GOT3 (cell line): ENCODE results near the gene THSD7A.

Source experiments
- DNase-seq: peaks from one replicate; lab custom pipeline; 2025; ENCODE audit warnings: mixed read lengths; lab: John Stamatoyannopoulos, UW

THSD7A gene

DNA sequence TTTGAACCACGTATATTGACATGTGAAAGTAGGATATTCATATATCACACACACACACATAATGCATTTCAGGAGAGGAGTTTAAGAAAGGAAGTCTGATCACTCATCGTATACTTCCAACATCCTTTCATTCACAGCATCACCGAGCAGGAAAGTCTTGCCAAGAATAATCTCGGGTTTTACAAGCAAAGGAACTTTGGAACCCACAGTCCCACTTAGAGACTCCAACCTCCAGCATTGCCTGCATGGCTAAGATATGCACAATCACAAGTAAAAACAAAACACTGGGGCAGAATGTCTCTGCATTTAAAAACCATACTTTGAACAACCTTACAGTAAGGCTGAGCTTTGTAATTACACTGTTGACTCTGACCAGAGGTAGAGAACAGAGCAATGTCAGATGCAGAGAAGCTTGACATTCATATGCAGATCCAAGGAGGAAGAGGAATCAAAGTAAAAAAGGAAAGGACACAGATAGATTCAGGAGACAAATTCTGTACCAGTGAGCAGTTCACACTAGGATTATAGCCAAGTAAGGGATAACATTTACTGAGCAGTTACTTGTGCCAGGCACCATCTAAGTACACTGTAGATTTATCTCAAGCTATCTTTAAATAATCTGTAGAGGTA lies 14.8 kb downstream of the THSD7A start:
- DNase-seq = no peak

DNA sequence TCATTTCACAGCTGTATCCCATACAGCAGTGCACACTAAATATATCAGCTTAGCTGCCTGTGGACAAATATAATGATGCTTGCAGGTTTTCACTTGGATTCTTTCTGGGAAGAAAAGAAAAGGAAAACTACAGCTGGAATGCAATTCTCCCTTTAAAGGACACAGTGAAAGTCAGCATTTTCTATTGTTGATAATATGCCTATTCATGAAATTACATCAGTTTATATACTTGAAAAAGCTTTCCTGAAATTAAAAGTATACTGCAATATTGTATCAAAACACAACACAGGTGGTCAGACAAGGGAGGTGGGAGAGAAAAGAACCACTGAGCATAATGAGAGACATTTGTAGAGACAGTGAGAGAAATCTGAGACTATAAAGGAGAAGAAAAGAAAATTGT lies 20.3 kb downstream of the THSD7A start:
- no peak for DNase-seq

DNA sequence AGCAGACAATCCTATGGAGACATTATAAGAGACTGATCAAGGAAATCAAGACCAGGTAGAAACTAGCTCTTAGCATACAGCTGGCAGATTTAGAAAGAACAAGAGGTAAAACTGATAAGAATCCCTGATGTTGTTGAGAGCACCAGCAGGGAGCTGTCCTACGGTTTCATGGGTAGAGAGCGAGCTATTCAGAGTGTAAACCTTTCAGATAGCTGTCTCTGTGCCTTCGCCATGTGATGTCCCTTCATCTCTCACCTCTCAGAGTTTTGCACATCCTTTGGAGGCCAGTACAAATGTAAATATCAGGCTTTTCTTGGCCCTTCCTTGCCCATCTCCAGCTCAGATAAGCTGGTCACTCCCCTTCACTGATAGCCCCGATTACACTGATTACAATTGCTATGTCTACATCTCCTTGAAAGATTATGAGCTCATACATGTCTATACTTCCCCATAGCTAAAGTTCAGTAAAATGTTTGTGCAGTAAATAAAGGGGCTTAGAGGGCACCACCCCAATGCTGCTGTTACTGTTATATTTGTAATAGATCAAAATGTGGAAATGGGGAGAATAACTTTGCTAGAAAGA lies 21.9 kb downstream of the THSD7A start:
- DNase-seq = no peak

DNA sequence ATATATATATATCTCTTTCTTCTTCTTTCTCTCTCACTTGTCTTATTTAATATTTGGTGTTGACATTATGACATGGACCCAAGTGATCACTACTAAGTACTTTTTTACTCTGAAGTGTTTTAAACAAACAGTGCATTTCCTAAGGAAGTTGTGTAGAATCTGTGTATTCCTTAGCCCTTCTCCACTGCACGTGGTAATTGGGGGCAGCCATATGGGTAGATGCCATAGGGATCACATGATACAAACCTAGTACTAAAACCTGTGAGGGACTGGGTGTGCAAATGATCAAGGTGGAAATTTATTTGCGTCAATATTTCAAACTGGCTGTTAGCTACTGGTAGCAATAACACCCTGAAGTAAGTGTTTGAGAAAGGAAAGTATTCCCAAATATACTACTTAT lies 25.0 kb downstream of the THSD7A start:
- no peak for DNase-seq

DNA sequence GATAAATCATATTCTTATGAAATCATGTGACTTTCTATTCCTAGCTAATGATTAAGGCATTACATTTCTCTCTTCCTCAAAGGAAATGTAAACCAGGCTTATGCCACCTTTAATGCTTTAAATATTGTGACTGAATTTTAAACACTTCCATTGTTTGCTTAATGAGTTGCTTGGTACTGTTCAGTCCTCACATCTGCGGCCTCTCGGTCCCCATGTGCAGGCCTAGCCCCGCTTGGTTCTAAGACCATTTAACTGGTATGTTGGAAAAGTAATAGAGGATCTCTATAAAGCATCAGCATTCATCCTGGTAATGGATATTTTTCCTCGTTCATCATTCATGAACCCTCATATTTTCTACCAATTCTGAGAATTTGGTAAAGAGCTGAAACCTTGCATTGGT lies 27.4 kb downstream of the THSD7A start:
- DNase-seq = no peak

DNA sequence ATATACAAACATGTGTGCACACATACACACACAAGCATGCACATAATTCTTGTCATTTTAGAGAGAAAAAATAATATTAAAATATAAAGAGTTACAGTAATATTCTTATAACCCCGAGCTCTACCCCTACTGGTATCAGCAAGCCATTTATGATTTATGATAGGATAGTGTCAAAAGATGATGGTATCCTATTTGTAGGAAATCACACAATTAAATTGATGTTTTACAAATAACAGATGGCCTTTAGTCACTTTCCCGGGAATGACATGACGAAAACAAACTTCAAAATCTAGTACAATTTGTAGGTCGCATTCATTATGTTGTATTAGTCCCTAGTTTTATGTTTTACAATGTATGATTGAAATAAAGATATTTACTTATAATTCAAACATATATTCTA lies 36.8 kb downstream of the THSD7A start:
- DNase-seq = no peak

DNA sequence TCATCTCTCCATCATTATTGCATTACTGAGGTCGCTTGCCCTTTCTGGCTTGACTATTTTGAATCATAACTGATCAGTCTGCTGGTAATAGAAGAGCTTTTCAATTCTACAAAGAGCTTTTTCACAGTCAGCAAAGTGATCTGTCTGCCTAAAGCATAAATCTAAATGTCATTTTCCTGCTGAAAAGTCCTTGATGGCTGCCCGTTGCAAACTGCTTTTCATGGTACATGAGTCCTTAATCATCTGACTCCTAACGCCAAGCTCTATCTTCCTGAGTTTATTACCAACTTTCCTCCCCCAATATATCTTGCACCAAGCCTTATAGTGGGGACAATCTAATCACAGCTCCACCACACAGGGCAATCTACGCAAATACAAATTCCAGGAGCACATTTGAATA lies 39.8 kb downstream of the THSD7A start:
- no peak for DNase-seq

DNA sequence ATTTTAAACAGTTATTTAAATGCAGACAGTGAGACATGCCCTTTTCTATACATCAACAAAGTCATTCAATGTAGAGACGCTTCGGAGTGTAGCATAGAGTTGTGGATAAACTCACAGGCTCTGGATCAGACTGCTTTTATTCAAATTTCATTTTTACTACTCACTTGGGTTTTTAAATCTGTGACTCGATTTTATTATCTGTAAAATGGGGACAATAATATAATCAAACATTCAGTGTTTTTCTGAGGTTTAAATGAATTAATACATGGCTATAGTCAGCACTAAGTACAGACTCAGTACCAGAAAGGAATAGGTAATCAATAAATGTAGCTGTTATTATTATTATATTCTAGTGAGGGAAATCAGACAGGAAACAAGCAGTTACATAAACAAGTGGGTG lies 43.4 kb downstream of the THSD7A start:
- DNase-seq = no peak

DNA sequence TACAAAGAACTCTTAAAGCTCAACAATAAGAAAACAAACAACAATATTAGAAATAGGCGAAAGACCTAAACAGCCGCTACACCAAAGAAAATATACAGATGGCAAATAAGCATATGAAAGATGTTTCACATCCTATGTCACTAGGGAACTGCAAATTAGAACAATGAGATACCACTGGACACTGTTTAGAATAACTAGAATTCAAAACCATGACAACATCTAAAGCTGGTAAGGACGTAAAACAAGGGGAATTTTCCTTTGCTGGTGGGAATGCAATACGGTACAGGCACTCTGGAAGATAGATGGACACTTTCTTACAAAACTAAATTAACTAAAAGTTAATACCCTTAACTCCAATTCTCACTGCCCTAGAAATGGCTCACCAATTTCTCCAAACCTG lies 44.5 kb downstream of the THSD7A start:
- DNase-seq = no peak

DNA sequence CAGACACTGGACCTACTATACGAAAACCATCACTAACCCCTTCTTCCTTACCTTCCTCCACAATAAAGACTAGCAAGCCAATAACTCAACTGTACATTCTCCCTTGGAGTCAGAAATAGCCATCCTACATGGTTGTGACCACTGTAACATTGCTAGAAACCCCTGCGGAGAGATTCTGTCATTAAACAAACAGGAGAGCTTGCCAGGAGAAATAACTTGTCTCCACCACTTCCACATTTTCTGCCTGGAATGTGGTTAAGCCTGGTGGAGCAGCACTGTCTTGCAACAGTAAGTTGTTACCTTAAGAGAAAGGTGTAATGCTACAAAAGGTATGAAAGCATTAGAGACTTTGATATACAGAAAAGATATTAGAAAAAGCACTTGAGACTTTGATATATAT lies 45.8 kb downstream of the THSD7A start:
- no peak for DNase-seq

DNA sequence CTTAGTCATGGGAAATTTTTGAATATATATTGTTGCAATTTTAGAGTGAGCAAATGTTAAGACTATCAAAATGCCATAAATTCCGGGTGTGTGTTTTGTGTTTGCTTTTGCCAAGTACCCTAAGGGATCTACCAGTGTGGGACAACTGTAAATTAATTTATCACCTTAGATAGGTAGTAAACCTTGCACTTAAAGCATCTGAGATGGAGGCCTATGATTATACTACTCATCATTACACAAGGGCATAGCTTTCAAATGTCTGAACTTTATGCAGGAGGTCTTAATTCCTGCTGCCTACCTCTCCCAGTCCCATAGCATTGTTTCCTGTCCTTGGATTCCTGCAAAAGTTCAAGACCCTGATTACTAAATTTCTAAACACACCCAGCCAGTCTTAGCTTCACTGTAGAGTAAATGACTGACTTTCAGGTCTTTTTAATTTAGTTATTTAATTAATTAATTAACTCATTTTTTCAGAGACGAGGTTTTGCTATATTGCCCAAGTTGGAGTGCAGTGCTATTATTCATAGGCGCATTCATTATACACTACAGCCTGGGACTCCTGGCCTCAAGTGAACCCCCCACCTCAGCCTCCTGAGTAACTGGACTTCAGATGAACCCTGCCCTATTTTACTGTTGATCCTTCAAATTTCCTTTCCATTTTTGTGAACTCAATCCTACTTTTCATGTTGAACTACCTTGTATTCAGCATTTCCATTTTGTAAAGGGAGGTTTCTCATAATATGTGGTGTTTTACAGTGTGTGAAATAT lies 47.0 kb downstream of the THSD7A start:
- DNase-seq = no peak

DNA sequence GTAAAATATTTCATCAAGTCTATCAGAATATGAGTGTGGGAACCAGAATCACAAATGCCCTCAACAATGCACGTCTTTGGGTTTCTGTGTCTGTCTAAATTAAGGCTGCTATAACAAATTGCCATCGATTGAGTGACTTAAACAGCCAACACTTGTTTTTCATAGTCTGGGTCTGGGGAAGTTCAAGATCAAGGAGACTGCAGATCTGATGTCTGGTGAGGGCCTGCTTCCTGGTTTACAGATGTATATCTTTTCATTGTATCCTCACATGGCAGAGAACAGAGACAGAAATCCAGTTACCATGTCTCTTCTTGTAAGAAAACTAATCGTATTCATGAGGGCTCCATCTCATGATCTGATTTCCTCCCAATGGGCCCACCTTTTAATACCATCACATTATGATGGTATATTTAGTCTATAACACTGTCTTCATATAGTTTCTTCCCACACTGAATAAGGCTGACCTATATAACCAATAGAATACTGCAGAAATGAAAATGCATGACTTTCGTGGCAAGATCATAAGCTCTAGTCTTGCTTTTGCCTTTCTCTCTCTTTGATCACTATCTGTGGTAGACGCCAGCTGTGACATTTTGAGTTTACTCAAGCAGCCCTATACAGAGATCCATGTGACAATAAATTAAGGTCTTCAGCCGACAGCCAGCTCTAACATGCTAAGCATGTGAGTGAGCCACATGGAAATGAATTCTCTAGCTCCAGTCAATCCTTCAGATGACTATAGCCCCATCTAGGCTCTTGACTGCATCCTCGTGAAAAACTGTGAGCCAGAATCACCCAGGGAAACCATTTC lies 51.9 kb downstream of the THSD7A start:
- DNase-seq = no peak

DNA sequence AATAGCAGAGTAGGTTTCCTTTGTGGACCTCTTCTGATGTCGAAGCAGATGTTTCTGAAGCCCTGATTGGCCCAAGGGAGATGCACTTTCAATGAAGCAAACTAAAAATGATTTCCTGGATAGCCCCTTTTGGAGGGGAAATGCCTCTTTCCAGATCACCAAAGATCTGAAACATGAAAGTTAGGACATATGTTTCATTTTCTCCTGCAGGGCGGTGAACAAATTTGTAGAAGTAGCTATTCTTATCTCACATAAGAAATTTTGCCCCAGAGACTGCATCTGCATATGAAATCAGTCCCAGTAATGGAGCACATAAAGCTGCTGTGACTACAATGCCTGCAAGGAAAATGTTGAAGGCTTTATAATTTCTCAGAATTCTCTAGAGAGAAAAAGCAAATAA lies 56.0 kb downstream of the THSD7A start:
- DNase-seq = no peak

DNA sequence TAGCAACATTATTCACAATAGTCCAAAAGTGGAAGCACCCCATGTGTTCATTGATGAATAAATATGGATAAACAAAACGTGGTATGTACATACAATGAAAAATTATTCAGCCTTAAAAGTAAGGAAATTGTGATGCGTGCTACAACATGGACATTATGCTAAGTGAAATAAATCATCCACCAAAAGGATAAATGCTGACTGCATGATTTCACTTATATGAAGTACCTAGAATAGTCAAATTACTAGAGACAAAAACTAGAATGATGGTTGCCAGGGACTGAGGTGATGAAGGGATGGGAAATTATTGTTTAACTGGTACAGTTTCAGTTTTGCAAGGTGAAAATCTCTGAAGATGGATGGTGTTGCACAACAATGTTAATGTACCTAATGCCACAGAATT lies 56.6 kb downstream of the THSD7A start:
- DNase-seq = no peak

DNA sequence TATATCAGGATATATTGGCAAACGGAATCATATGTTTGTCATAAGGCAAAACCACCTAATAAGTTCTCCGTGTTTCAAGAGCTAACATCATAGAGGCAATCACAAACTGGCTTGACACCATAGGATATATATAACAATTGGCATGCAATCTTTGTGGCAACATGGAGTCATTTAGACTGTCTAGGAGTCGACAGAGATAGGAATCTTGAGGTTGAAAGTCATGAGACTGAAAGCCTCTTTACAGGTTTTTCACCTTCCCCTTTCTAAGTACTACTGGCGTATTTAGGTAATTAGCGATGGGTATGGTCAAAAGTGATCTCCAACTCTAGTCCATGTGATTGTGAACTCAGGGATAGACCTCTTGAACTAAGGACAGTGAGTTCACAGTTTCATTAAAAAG lies 63.7 kb downstream of the THSD7A start:
- DNase-seq = no peak

DNA sequence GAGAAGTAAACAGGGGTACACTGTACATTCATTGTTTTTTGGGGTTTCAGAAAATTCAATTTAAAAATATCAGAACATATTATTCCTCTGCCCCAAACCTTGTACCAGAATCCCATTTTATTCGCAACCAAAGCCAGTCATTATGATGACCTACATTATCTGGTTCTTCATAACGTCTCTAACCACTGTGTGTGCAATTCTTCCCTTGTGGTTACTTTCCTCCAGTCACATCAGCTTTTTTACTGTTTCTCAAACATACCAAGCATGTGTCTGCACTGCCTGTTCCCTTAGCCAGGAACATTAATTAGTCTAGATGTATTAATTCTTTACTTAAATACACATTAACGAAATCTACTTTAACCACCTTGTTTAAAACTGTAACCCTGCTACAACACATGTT lies 64.8 kb downstream of the THSD7A start:
- no peak for DNase-seq

DNA sequence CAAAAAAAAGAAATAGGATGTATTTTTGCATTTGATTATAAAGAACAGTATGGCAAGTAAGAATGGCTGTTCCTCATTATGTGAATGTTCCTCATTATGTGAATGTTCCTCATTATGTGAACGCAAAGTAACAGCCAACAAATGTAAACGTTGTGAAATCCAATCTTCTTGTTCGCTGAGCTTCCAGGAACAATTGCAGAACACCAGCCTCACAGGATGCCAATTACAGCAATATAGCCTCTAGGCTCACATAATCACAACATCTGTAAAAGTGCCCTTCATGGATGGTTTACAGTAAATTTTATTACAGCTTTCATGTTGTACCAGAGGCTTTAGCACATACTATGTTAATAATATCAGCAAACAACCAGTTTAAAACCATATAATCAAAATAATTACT lies 71.6 kb downstream of the THSD7A start:
- DNase-seq = no peak

DNA sequence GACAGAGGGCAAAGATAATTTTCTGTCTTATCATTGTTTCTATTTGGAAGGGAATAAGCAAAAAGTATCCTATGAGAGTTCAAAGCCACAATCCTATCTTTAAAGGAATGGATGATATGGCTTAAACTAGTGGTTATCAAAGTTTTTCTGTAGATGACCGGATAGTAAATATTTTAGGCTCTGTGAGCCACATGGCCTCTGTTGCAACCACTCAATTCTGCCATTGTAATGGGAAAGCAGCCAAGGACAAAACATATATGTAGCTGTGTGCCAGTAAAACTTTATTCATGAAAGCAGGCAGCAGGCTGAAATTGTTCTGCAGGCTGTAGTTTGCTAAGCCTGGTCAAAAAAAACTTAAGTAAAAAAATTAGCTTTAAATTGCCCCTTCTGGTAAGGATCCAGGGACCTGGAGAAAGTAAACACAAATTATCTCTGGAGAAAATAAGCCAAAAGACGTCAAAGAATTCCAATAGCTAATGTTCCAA lies 73.3 kb downstream of the THSD7A start:
- DNase-seq = no peak

DNA sequence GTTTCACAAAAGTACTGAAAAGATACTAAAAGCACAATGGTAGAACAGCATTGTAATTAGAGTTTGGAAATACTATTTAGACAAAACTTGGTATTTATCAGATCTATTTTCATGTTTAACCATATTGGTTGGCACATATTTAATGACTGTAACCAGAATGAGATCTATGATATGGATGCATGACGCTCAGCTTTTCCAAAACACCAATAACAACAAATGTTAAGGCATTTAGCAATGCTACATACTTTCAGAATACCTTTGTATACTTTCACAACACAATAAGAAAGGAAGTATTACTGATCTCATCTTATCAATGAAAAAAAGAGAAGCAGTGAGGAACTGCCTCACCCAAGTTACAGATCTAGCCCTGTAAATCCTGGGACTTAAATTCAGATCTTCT lies 74.8 kb downstream of the THSD7A start:
- no peak for DNase-seq

DNA sequence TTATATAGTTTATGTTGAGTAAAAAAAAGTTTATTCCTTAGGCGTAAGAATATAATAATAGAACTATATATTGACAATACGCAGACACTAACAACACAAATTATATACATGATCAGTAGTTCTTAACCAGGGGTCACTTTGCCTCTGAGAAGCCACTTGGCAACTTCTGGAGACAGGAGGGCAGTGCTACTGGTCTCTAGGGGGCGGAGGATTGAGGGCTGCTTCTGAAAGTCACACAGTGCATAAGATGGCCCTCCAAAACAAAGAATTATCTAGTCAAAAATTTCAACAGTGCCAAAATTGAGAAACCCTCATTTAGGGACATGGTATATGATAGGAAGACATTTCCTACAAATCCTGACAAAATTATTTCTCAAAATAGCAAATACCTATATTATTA lies 77.1 kb downstream of the THSD7A start:
- DNase-seq = no peak

DNA sequence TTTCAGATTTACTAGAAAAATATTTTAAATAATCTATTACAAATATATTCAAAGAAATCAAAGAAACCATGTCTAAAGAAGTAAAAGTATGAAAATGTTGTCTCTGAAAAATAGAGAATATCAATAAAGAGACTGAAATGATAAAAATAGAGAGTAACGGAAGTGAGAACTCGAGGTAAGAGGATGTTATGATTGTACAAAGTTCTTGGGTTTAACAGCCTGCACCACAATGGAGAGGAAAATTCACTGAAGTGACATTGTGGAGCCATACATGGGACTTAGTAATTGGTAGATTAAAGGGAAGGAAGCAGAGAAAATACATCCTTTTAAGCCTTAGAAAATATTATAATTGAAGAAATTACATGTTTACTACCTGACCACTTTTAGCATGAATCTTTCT lies 77.9 kb downstream of the THSD7A start:
- no peak for DNase-seq

DNA sequence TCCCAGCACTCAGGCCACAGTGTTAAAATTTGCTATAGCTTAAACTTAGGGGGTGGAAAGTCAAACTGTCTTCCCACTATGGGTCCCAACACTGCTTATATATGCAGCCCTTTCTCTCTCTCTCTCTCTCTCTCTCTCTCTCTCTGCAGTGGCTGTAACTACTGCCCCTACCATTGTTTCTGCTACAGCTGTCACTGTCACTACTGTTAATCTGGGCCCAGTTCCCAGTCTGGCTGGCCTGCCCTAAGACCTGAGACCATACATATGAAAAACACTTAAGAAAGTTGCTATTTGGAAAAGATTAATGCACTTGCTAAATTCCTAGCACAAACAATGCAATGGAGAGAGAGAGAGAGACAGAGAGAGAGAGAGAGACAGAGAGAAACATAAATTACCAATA lies 78.6 kb downstream of the THSD7A start:
- DNase-seq = no peak
